Measurements from ENCODE around the gene SSBP3.
"Not testable (repeated sequence)": the region's sequence is repeated elsewhere in the genome, so short reads cannot be mapped to it uniquely, and the experiment has no call there.

Gene SSBP3

DNA sequence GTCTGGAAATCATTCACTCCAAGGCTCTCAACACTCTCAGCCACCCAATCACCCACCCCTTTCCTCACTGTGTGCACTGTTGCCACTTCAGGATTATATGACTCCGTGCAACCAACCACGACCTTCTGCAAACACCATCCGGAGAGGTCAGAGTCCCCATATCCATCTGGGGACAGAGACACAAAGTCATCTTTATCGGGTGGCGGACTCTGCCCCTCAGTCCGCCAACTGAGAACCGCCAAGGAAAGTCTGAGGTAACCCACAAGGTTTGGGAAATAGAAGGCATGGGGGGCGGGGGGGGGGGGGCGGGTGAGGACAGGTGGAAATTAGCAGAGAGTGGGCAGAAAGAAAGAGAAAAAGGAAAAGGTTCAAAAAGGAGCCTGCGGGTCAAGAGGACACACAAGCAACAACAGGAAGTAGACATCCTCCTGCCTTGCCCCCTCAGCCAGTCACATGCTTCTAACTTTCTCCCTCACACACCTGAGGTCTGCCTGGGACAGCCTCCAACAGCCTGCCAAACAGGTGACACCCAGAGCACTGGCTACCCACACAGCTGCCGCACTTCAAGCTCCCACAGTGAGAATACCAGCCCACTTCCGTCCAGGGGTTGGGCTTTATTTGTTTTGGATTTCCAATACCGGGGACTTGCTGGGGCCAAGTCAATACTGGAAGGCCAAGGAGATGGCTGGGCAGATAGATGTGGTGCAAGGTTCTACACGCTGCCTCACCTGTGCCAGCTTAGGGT is 58.1 kb downstream of the SSBP3 start:
- no peak for DNase-seq

DNA sequence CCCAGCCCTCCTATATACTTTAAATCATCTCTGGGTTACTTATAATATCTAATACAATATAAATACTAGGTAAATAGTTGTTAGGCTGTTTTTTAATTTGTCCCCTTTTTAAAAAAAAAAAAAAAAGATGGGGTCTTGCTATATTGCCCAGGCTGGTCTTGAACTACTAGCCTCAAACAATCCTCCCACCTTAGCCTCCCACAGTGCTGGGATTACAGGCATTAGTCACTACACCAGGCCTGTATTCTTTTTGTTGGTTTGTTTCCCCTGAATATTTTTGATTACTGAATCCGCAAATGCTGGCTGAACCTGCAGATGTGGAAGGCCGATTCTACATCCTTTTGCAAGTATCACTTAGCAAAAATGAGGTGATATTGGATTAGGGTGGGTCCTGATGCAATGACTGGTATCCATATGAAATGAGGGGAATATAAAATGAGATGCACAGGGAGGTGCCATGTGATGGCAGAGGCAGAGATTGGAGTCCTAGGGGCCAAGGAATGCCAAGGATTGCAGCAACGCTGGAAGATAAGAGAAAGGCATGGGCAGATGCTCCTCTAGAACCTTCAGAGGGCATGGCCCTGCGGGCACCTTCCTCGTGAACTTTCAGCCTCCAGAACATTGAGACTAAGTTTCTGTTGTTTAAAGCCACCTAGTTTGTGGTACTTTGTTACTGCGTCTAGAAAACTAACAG is 58.8 kb downstream of the SSBP3 start:
- no peak for DNase-seq

DNA sequence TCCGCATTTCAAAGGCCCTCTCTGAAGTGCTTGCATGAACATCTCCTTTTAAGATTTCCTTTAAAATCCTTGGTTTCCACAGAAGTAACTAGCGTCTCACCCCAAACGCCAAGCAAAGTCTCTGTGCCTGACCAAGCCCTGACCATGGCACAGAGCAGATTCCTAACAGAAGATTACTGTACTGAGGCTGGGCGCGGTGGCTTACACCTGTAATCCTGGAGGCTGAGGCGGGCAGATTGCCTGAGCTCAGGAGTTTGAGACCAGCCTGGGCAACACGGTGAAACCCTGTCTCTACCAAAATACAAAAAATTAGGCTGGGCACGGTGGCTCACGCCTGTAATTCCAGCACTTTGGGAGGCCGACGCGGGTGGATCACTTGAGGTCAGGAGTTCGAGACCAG is 60.6 kb downstream of the SSBP3 start:
- DNase-seq, result not testable (repeated sequence)

DNA sequence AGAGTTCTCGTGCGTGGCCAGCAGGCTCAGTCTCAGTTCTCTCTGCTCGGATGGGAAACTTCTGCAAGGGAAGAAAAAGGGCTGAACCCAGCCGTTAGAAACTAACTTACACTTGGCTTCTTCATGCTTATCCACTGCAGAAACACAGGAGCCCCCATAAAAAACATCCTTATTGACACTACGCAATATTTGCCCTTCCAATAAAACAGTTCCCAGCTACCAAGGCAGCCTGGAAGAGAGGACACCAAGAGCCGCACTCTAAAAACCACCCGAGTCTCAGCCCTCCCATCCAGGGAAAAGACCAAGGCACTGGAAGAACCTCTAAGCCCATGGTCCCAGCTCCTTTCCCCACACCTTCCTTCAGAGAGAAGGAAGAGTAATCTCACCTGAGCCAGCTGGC is 61.1 kb downstream of the SSBP3 start:
- no peak for DNase-seq

DNA sequence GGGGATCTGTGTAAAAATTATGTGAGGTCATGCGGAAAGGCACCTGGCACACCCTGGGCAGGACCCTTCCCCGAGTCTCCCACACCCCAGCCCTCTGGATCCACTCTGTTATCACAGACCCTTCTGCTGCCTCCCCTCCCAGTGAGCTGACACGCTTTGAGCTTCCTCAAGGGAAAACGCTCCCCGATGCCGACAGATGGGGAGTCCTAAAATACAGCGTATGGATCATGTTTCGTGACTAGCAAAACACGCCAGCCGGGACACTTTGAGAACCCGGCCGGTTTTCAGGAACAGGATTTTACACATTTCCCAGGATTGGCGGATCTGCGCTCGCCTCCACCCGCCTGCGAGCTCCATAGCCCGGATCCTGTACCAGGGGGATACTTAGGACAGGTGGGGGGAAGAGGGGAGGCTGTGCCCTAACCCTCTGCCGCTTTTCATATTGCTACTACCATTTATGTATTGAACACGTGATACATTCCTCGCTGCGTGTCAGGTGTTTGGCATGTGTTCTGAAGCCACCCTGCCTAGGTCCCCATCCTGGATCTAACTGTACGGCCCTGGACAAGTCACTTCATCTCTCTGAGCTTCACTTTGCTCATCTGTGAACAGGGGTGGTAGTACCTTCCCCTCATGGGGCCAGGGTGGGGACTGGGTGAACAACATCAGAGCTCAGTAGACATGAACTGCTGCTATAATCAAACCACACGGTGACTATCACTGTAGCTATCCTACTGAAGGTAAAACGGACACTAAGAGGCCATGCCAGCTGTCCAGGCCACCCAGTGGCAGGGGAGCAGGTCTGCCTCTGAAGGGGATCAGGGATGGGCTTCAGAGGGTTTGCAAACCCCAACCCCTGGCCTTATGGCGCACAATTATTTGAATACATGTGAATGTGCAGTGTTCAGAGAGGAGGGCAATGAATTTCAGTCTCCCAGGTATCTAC is 63.2 kb downstream of the SSBP3 start:
- DNase-seq, result no peak

DNA sequence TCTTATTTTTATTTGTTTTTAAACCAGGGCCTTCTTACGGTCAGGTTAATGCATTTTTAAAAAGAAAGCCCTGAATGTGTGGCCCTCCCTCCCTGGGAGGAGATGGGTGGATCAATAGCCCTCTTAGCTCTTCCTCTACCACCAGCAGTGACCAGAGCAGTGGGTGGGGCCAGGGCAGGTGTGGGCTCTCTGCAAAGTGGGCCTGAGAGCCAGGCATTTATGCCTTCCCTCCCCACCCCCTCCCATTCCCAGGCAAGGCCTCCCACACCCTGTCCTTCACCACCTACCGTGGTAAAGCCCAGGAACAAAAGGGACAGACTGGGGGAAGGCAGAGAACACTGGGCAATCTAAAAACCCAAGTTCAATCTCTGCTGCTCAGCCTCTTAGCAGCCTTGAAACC is 63.9 kb downstream of the SSBP3 start:
- DNase-seq, result no peak

DNA sequence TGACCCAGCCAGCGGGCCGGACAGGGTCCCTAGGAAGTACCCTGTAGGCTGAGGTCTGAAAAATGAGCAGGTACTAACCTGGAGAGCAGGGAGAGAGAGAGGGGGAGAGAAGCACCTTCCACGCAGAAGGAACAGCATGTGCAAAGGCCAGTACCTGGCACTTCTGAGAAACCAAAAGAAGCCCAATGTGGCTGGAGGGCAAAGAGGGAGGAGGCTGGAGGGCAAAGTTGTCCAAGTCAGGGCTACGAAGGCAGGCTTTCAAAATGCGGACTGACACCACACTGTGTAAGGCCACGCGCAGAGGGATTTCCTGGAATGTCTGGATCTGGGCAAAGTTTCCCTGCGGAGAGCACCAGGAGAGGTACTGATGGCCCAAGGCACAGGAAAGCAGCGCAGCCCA is 64.4 kb downstream of the SSBP3 start:
- DNase-seq, result no peak

DNA sequence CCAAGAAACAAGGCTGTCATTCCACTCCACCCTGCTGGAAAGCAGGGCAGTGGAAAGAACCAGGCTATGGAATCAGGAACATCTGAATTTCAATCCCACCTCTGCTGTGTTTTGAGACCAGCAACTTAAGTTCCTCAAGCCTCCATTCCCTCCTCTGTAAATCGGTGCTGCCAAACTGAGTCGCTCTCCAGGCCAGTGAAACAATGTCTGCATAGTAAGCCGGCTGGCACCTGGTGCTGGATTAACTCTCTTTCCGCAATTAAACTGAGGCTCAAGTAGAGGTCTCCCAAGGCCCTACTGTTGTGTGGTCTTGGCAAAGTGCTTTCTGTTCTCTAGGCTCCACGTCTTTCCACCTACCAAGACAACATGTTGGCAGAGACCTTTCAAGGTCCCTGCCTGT is 65.3 kb downstream of the SSBP3 start:
- no peak for DNase-seq

DNA sequence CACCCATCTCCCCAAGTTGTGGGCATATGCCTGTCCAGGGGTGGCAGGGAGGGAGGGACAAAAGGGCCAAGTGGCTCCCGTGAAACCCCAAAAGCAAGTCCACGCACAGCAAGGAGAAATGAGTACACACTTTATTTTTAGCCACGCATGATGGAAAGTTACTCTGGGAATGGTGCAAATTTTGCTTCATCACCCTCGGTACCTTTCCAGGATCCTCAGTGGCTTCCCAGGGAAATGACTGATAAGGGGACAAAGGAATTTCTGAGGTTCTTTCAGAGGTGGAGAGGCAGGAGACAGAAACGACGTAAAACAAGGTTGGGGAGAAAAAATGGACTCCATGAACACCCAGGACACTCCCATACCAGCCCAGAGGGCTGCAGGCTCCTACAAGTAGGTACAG is 65.8 kb downstream of the SSBP3 start:
- no peak for DNase-seq

DNA sequence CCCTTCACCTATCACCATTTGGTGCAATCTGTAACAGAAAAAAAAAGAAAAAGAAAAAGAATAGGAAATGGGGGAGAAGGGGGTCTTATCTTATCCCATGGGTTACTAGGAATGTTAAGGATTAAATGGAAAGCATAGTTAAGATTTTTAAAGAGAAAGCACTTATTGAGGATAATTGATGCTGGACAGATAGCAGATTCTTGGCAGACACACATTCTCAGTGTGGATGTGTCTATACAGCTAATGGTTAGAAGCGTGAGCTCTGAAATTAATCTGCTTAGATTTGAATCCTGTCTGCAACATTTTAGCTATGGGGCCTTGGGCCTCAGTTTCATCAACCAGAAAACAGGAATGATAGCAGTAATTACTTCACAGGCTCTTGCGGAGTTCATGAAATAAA is 67.1 kb downstream of the SSBP3 start:
- DNase-seq, result no peak

DNA sequence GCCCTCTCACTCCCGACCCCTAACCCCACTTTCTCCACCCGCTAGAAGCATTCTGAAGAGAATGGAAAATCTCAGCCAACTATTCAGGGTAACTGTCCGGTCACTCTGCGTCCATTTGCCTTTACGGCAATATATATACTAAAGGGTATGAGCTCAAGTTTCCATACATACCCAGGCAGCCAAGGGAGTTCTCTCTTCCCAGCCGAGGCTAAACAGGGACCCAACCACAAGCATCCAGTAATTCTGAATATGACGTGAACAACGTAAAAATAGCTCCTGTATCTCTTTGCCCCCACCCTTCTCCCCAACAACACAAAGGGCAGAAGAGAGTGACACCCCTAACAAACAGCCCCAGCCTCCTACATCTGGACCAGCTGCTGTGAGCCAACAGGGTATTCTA is 67.7 kb downstream of the SSBP3 start:
- DNase-seq, result no peak

DNA sequence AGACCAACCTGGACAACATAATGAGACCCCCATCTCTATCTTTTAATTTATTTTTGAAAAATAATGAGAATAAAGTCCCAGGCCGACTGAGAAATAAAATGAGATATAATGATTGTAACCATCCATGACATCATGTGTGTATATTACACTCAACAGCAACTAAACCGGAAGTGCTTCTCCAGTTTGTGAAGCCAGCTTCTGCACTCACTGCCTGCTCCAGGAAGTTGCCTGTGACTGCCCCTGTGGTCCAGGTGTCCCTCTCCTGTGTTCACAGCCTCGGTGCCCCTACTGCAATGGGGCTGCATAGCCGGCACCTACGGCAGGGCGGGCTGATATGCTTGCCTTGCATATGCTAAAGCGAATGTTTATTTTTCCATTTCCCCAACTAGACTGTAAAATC is 68.3 kb downstream of the SSBP3 start:
- DNase-seq, result no peak

DNA sequence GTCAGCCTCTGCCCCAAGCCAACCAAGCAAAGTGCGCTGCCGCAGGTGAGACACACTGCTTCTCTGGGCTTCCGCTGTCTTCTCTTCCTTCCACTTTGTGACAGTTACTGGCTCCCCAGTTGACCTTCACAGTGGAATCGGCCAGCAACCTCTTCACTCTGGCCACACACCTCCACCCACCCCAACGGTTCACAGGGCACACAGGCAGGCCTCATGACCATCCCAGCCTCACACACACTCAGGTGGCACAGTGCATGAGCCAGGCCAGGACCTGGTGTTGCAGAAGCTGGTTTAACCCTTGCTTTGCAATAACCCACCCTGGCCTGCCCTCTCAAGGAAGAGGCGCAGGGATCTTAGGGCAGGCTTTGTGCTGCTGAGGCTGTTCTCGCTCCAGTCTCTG is 69.2 kb downstream of the SSBP3 start:
- no peak for DNase-seq

DNA sequence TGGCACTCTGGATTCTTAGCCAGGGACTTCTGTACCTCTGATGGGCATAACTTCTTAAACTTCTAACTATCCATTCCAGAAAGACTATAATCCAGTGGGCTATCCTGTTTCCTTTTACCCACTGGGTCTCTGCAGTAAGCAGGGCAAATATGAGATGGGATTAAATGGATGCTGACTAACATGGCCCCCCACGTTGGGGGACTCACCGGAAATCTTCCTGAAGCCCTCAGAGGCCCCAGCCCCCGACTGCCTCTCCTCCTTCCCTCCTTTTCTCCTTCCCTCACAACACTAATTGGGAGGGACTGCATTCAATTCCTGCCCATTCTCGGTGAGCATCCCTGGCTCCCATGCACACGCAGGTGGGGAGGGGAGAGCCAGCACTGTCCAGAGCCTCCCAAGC is 70.1 kb downstream of the SSBP3 start:
- no peak for DNase-seq

DNA sequence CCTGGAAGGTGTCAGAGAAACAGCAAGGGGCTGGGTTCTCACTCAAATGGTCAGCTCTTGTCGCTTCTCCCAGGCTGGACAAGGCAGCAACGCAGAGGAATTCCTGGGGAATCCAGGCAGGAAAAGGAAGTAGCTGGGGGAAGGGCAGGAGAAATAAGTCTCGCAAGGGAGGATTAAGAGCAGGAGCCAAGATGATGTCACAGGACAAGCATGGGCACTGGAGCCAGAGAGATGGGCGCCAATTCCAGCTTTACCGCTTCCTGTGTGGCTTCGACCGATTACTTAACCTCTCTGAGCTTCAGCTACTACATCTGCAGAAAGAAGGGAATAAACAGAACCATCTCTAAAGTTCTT is 70.5 kb downstream of the SSBP3 start:
- no peak for DNase-seq

DNA sequence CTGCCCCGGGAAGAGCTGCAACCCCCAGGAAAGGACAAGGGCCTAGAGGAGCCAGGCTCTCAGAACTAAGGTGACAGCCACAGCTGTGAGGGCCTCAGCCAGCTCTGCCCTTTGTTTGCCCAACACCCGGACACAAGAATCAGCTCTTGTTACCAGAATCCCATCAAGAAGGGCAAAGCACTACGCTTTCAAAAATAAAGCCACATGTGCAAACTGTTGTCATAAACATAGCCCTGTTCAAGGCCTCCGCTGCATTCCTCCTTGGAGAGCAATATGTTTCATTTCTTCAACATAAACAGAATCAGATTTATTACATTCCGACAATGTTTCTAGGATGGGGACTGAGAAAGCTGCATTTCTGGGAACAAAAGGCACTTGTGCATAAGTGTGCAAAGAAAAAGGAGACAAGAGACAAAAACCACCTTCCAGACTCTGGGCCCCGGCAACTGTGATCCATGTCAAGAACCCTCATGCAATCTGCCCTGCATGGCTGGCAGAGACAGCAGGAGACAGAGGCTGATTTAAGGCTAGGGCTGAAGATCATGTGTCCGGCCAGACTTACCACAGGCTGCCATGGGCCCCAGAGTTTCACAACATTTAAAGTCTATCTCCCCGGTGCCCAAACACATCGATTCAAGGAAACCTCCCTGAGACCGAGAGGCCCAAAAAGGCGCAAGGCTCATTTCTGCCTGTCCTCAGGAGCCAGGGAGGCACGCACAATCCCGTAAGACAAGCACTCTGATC is 71.0 kb downstream of the SSBP3 start:
- DNase-seq, result no peak

DNA sequence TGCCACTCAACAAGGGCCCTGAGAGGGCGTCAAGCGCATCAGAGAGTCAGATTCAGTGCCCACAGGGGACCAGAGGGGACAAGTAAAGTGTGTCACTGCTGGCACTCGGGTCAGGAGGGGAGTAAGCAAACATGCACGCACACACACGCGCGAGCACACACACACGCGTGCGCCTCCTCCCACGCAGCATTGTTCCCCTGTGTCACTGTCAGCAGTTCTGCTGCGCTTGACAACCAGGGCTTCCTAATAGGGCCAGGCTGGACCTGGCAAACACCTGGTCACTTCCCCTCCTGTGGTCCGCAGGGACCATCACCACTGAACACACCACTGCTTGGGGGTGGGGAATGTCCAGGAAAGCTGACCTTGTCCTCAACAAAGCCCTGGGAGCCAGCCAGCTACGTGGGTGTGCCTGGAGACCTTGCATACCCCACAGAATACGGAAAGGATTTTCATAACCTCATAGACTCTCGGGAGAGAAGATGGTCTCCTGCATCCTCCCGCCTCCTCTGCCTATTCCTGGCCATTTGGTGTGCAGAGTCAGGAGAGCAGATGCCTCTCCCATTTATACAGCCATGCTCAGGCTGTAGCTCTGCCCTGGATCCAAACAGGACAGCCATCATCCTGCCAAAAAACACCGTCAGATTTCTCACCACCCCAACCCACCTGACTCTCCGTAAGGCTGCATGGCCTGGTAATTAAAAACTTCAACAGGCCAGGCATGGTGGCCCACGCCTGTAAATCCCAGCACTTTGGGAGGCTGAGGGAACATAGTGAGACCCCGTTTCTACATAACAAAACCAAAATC is 73.2 kb downstream of the SSBP3 start:
- no peak for DNase-seq

DNA sequence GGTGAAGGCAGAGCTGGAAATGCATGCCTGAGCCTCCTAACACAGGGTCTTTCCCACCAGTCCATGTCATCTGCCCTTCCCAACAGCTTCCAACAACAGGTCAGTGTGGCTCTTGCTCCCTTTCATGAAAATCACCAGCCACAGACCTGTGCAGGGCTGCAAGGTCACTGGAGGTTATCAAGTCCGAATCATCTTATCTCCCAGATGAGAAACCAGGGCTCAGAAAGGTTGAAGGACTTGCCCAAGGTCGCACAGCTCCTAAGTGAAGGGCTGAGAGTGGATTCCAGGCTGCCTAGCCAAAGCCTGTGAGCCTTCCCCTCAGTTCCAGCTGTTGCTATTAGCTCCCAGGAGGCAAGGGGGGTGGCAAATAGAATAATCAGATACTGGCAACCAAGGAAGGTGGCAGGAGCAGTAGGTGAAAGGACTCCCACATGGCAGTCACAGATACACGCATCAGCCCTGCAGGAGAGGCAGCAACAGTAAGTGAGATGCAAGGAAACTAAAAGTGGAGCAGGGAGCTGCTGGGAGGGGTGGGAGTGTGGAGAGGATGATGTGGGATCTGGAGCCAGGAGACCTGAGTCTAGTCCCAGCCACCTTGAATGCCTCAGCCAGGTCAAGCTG is 74.2 kb downstream of the SSBP3 start:
- DNase-seq, result no peak

DNA sequence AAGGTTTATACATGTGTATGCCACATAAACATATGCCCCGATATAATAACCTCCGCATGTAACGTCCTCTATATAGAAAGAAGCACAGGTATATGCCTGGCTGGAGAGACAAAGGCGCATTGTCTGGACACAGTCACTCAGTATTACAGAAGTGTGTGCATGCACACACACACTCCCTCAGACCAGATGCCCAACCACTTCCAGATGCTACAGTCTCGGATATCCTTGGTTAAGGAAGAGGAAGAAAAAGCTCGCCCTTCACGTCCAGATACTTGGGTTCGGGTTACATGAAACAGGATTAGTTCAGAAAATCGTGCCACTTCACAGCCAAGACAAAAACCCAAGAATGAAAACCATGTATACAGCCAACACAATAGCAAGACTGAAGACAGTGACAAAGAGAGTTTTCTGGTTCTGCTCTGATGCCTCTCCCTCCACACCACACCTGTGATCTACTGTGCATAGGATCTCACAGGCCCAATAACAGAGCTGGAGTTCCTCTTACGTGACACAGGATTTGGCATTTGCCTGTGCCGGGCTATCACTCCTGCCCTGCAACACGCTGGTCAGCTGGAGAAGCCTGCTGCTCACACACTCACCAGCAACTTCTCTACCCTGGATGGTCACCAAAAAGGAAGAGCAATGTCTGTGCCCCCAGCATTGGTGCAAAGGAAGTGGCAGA is 75.0 kb downstream of the SSBP3 start:
- DNase-seq, result no peak

DNA sequence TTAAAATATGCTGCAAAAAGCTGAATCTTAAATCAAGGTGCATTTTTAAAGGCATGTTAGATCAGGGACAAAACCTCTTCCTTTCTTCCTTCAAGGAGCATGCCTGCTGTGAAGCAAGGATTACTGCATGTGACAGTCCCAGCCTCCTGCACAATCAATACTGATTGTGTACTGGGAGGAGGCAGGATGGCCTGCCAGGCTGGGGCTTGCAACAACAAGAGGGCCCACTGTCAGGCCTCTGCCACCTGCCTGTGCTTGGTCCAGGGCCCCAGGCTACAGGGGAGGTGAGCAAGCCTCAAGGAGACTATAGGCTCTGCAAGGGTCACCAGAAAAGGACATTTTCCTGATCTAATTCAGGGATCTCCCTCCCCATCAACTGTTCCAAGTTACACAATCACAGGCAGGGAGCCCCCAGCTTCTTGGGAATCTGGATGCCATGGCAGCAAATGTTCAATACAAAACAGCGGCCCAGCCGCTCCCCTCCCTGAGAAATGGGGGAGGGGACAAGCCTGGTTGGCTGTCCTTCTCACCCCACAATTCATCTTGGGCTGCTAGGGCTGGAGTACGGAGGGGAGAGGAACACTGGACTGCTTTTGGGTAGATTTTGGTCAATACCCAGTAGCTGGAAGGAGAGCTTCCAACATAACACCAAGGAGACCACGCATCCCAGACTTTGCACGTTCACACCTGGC is 76.7 kb downstream of the SSBP3 start:
- DNase-seq, result no peak

Measured in stimulated activated CD4-positive, alpha-beta T cell treated with anti-CD3 and anti-CD28 coated beads, Interleukin-15, amount 100 ng/mL, for 24 hours (primary cell).